ENCODE measurements around the gene IPCEF1. TPM values are rescaled to one million over a fixed set of nuclear protein-coding genes. Genes with fewer than 3 reads are reported as not detected.

Gene IPCEF1
- total RNA-seq, 1 experiment from 2014 or later, result 1.9 TPM

- no peak overlapping the region for H3K27ac Mint-ChIP-seq (ENCODE audit: unreplicated experiment)
- intact Hi-C loops (cut with micrococcal nuclease; ENCODE audit: unreplicated experiment), result no loop called here
- H3K4me1 Mint-ChIP-seq (ENCODE audit: low read depth, unreplicated experiment), result no peaks in the 10 kb centered on the region
- CTCF ChIA-PET, result no interaction called here
- POLR2A ChIA-PET, result no interaction called here
- H3K9me3 Mint-ChIP-seq (ENCODE audit: unreplicated experiment), result no peaks in the 10 kb centered on the region
- Histone ChIP-seq H3K36me3 (ENCODE audit: control insufficient read depth, insufficient read depth, low read length) (no peaks in the 10 kb centered on the region), H3K4me1 (no peaks in the 10 kb centered on the region), H3K9me3 (no peaks in the 10 kb centered on the region), H3K4me3 (ENCODE audit: low read depth, low read length) (no peak overlapping the region), H3K27me3 (replicated peaks; ENCODE audit: control insufficient read depth, insufficient read depth, low read length) (no peaks in the 10 kb centered on the region)
- no peak for DNase-seq
- no peak for TF ChIP-seq CTCF (IDR thresholded peaks at IDR 0.05; ENCODE audit: insufficient read depth in 1 of 2, low read depth in 1 of 2, low read length in 1 of 2, severe bottlenecking in 1 of 2, unreplicated experiment in 1 of 2)
- no peaks in the 10 kb centered on the region for H3K27me3 Mint-ChIP-seq (ENCODE audit: insufficient read depth, unreplicated experiment)
- H3K36me3 Mint-ChIP-seq (ENCODE audit: insufficient read depth, unreplicated experiment), result no peaks in the 10 kb centered on the region
- no peak overlapping the region for H3K4me3 Mint-ChIP-seq (ENCODE audit: unreplicated experiment)
- BruUV-seq (replicated peaks), result no TSS peak
These were observed 159.3 kb downstream of the IPCEF1 start for GRCh38 chr6:154197196-154197860.

- DNase-seq, result no peak
- ChIA-PET CTCF (no interaction called here), POLR2A (no interaction called here)
- Histone ChIP-seq H3K36me3 (ENCODE audit: control insufficient read depth, insufficient read depth, low read length) (no peaks in the 10 kb centered on the region), H3K4me3 (ENCODE audit: low read depth, low read length) (no peak overlapping the region), H3K4me1 (no peaks in the 10 kb centered on the region), H3K27me3 (replicated peaks; ENCODE audit: control insufficient read depth, insufficient read depth, low read length) (no peaks in the 10 kb centered on the region), H3K9me3 (no peaks in the 10 kb centered on the region)
- H3K27me3 Mint-ChIP-seq (ENCODE audit: insufficient read depth, unreplicated experiment), result no peaks in the 10 kb centered on the region
- no peaks in the 10 kb centered on the region for H3K4me1 Mint-ChIP-seq (ENCODE audit: low read depth, unreplicated experiment)
- no TSS peak for BruUV-seq (replicated peaks)
- no peak overlapping the region for H3K4me3 Mint-ChIP-seq (ENCODE audit: unreplicated experiment)
- no peaks in the 10 kb centered on the region for H3K36me3 Mint-ChIP-seq (ENCODE audit: insufficient read depth, unreplicated experiment)
- no peaks in the 10 kb centered on the region for H3K9me3 Mint-ChIP-seq (ENCODE audit: unreplicated experiment)
- intact Hi-C loops (cut with micrococcal nuclease; ENCODE audit: unreplicated experiment), result no loop called here
- H3K27ac Mint-ChIP-seq (ENCODE audit: unreplicated experiment), result no peak overlapping the region
- no peak for TF ChIP-seq CTCF (IDR thresholded peaks at IDR 0.05; ENCODE audit: insufficient read depth in 1 of 2, low read depth in 1 of 2, low read length in 1 of 2, severe bottlenecking in 1 of 2, unreplicated experiment in 1 of 2)
These were observed 160.2 kb downstream of the IPCEF1 start for GRCh38 chr6:154196333-154196885.

GRCh38 chr6:154187714-154188113 is 168.9 kb downstream of the IPCEF1 start:
- Mint-ChIP-seq H3K27ac (ENCODE audit: unreplicated experiment) (no peak overlapping the region), H3K36me3 (ENCODE audit: insufficient read depth, unreplicated experiment) (no peaks in the 10 kb centered on the region), H3K27me3 (ENCODE audit: insufficient read depth, unreplicated experiment) (no peaks in the 10 kb centered on the region), H3K4me3 (ENCODE audit: unreplicated experiment) (no peak overlapping the region), H3K4me1 (ENCODE audit: low read depth, unreplicated experiment) (no peaks in the 10 kb centered on the region), H3K9me3 (ENCODE audit: unreplicated experiment) (peaks cover 4% of the 10 kb centered on the region)
- no peaks in the 10 kb centered on the region for H3K36me3 ChIP-seq (ENCODE audit: control insufficient read depth, insufficient read depth, low read length)
- no peaks in the 10 kb centered on the region for H3K4me1 ChIP-seq
- no peaks in the 10 kb centered on the region for H3K27me3 ChIP-seq (replicated peaks; ENCODE audit: control insufficient read depth, insufficient read depth, low read length)
- intact Hi-C loops (cut with micrococcal nuclease; ENCODE audit: unreplicated experiment), result no loop called here
- no peak for DNase-seq
- no TSS peak for BruUV-seq (replicated peaks)
- H3K4me3 ChIP-seq (ENCODE audit: low read depth, low read length), result no peak overlapping the region
- POLR2A ChIA-PET, result no interaction called here
- no peak for TF ChIP-seq CTCF (IDR thresholded peaks at IDR 0.05; ENCODE audit: insufficient read depth in 1 of 2, low read depth in 1 of 2, low read length in 1 of 2, severe bottlenecking in 1 of 2, unreplicated experiment in 1 of 2)
- CTCF ChIA-PET, result no interaction called here
- H3K9me3 ChIP-seq, result peaks cover 8% of the 10 kb centered on the region; the same call in 1 of the 2 replicates
